Natural killer cell (primary cell): ENCODE measurements around the gene OTUD3. TPM values are rescaled to one million over a fixed set of nuclear protein-coding genes. Genes with fewer than 3 reads are reported as not detected.
"Not testable (repeated sequence)": the region's sequence is repeated elsewhere in the genome, so short reads cannot be mapped to it uniquely, and the experiment has no call there.

Source experiments
- ATAC-seq, 3 donors: fragments of 150-1000 bp in 2 of 3; fragments of 200-7000 bp in 1 of 3; cut with Tn5 transposase; 1 replicate in 1 of 3; 2 replicates in 2 of 3; pipeline ENCODE4 v1.10.0; 2021; ENCODE audit warnings: mild to moderate bottlenecking in 2 of 3, moderate library complexity in 2 of 3
- DNase-seq, 2 donors: peaks; one replicate each; pipeline versions ENCODE4 v3.0.0 to v3.0.0-alpha.2; 2013 to 2021; ENCODE audit warnings: mixed read lengths in 1 of 2
- H3K27ac ChIP-seq: one replicate; pipeline ENCODE4 v1.5.1; 2013; ENCODE audit warnings: mild to moderate bottlenecking, low read length
- H3K27me3 ChIP-seq: one replicate; pipeline ENCODE4 v1.6.1; 2013; ENCODE audit warnings: low read length; ENCODE audit not compliant: control insufficient read depth, insufficient read depth
- H3K36me3 ChIP-seq: one replicate; pipeline ENCODE4 v1.6.1; 2013; ENCODE audit warnings: low read length; ENCODE audit not compliant: control insufficient read depth, insufficient read depth
- H3K4me1 ChIP-seq: one replicate; pipeline ENCODE4 v1.6.1; 2013; ENCODE audit warnings: low read length; ENCODE audit not compliant: control insufficient read depth, insufficient read depth
- H3K4me3 ChIP-seq: one replicate; pipeline ENCODE4 v1.5.1; 2013; ENCODE audit warnings: low read length
- H3K9me3 ChIP-seq: one replicate; pipeline ENCODE4 v1.6.1; 2013; ENCODE audit warnings: low read length; ENCODE audit not compliant: control insufficient read depth, insufficient read depth
- H3K27ac Mint-ChIP-seq, 2 donors: one replicate each; pipeline ENCODE4 v1.8.0; 2022; ENCODE audit warnings: mild to moderate bottlenecking in 2 of 2, mixed read lengths in 2 of 2, moderate library complexity in 1 of 2
- H3K27me3 Mint-ChIP-seq, 2 donors: one replicate each; pipeline ENCODE4 v1.8.0; 2022; ENCODE audit warnings: low read depth in 2 of 2, mixed read lengths in 2 of 2
- H3K36me3 Mint-ChIP-seq: one replicate; pipeline ENCODE4 v1.8.0; 2022; ENCODE audit warnings: mixed read lengths
- H3K4me1 Mint-ChIP-seq, 2 donors: one replicate each; pipeline ENCODE4 v1.8.0; 2022; ENCODE audit warnings: mixed read lengths in 2 of 2
- H3K4me3 Mint-ChIP-seq: one replicate; pipeline ENCODE4 v1.8.0; 2022; ENCODE audit warnings: mild to moderate bottlenecking, moderate library complexity, mixed read lengths
- H3K9me3 Mint-ChIP-seq, 2 donors: one replicate each; pipeline ENCODE4 v1.8.0; 2022; ENCODE audit warnings: mixed read lengths in 2 of 2
- WGBS: methylation state at CpG from one replicate; pipeline ENCODE4 v1.1.7; 2013; ENCODE audit warnings: missing lambda C conversion rate; ENCODE audit not compliant: insufficient coverage; 5-methylcytosine and 5-hydroxymethylcytosine counted together
- intact Hi-C: fragments of 100-400 bp; cut with micrococcal nuclease; formaldehyde crosslinking; loops from one replicate; pipeline ENCODE4 v1.14.2; 2022
- total RNA-seq, 4 donors: library from RNA; stranded (reverse); fragments of 120-200 nt in 1 of 4; gene quantifications; one replicate each; pipeline versions ENCODE4 v1.2.3 to v1.2.4, GENCODE V29; 2013 to 2022
- TF ChIP-seq, protein P1 (sequence below): fragments of 200-600 bp; IDR thresholded peaks from one replicate; pipeline ENCODE4 v1.8.0; 2022; ENCODE audit warnings: antibody characterized with exemption

Gene OTUD3
- total RNA-seq, 3 donors from 2014 or later (not counting 1 experiment from before 2014, with no cell fraction given): 10.5 to 21.8 (median 19.0) TPM

DNA sequence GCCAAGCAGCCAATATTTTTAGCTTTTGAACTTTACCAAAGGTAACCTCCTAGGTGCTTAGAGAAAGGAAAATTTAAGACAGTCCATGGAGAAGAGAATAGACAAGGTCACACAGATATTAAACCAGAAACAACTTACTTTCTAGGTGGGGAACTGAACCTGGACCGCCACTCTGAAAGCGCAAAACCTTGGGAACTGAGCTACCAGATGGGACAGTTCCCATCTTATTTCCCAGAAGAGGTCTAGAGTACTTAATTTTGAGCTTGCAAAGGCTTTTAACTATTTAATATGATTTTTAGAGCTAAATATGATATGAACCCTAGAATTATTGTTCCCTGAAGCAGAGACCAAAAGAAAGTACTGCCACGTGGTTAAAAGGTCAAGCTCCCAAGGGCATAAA lies 32.9 kb upstream of the OTUD3 start:
- H3K4me1 ChIP-seq, H3K4me3 Mint-ChIP-seq, intact Hi-C loops, H3K4me1 Mint-ChIP-seq, H3K27me3 ChIP-seq, H3K4me3 ChIP-seq, DNase-seq, H3K27ac ChIP-seq, H3K36me3 ChIP-seq, H3K36me3 Mint-ChIP-seq, H3K9me3 Mint-ChIP-seq, H3K9me3 ChIP-seq, ATAC-seq, H3K27ac Mint-ChIP-seq: not testable (repeated sequence)
- H3K27me3 Mint-ChIP-seq: peaks cover 15 to 26% of the 10 kb centered on the region in 2 donors
- WGBS: 91% methylated on average over 3 of the region's 3 CpGs

DNA sequence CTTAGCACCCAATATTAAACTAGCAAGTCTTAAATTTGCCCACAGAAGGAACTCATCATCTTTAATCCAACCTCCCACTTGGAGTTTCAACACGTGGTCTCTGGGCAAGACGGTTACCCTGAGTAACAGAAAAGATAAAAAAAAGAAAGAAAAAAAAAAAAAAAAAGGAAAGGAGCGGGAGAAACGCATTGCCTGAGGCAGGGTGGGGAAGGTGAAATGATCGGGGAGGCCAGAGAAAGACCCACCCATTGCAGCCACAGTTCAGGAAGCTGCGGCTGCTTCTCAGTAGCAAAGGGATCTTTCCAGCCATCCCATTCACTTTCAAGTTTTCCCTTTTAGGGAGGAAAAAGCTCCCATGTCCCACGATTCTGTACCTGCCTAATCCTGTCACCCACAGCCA lies 32.0 kb upstream of the OTUD3 start:
- 60% methylated on average over 3 of the region's 7 CpGs for WGBS
- no peak overlapping the region for H3K27ac Mint-ChIP-seq
- H3K27me3 Mint-ChIP-seq: peaks cover 11 to 19% of the 10 kb centered on the region in 2 donors
- H3K4me1 Mint-ChIP-seq: no peaks in the 10 kb centered on the region
- ATAC-seq: no peak
- Histone ChIP-seq H3K27ac (no peak overlapping the region), H3K27me3 (peaks cover 2% of the 10 kb centered on the region), H3K9me3 (no peaks in the 10 kb centered on the region), H3K4me3 (no peak overlapping the region), H3K36me3 (no peaks in the 10 kb centered on the region), H3K4me1 (no peaks in the 10 kb centered on the region)
- no peak for DNase-seq
- TF ChIP-seq, protein P1, sequence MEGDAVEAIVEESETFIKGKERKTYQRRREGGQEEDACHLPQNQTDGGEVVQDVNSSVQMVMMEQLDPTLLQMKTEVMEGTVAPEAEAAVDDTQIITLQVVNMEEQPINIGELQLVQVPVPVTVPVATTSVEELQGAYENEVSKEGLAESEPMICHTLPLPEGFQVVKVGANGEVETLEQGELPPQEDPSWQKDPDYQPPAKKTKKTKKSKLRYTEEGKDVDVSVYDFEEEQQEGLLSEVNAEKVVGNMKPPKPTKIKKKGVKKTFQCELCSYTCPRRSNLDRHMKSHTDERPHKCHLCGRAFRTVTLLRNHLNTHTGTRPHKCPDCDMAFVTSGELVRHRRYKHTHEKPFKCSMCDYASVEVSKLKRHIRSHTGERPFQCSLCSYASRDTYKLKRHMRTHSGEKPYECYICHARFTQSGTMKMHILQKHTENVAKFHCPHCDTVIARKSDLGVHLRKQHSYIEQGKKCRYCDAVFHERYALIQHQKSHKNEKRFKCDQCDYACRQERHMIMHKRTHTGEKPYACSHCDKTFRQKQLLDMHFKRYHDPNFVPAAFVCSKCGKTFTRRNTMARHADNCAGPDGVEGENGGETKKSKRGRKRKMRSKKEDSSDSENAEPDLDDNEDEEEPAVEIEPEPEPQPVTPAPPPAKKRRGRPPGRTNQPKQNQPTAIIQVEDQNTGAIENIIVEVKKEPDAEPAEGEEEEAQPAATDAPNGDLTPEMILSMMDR: no peak
- no peaks in the 10 kb centered on the region for H3K36me3 Mint-ChIP-seq
- intact Hi-C loops: no loop called here
- H3K9me3 Mint-ChIP-seq: no peaks in the 10 kb centered on the region
- H3K4me3 Mint-ChIP-seq: no peak overlapping the region

DNA sequence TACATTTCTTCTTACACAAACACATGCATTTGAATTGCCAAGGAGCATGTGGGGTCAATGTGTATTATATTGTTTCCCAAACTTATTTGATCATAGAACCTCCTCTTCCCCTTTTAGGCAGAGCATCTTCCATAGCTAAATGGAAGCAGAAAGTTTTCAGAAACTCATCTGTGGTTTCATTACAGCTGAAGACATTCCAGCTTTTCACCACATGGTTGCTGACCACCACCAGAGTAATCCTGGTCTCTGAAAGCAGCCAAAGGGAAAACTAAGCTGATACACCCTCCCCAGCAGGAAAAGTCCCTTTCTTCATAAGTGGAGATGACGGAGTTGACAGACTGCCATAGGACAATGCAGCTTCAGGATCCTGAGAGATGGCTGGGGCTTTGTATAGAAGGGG lies 30.2 kb upstream of the OTUD3 start:
- no peak overlapping the region for H3K4me3 ChIP-seq
- no peaks in the 10 kb centered on the region for H3K36me3 Mint-ChIP-seq
- no peak for ATAC-seq
- H3K27me3 ChIP-seq: peaks cover 4% of the 10 kb centered on the region
- no peaks in the 10 kb centered on the region for H3K9me3 ChIP-seq
- H3K27ac ChIP-seq: no peak overlapping the region
- H3K36me3 ChIP-seq: no peaks in the 10 kb centered on the region
- WGBS: 100% methylated on average over 1 of the region's 1 CpG
- TF ChIP-seq, protein P1: no peak
- no peaks in the 10 kb centered on the region for H3K9me3 Mint-ChIP-seq
- H3K4me1 Mint-ChIP-seq: no peaks in the 10 kb centered on the region
- H3K4me1 ChIP-seq: no peaks in the 10 kb centered on the region
- H3K27ac Mint-ChIP-seq: no peak overlapping the region
- H3K4me3 Mint-ChIP-seq: no peak overlapping the region
- H3K27me3 Mint-ChIP-seq: peaks cover 3 to 6% of the 10 kb centered on the region in 2 donors
- DNase-seq: no peak
- intact Hi-C loops: no loop called here

- TF ChIP-seq, protein P1: no peak
- intact Hi-C loops: no loop called here
- H3K36me3 Mint-ChIP-seq: no peaks in the 10 kb centered on the region
- H3K36me3 ChIP-seq: no peaks in the 10 kb centered on the region
- H3K4me1 ChIP-seq: no peaks in the 10 kb centered on the region
- ATAC-seq (no peak), DNase-seq (no peak)
- H3K4me3 Mint-ChIP-seq: no peak overlapping the region
- H3K27me3 Mint-ChIP-seq: peaks cover 8 to 16% of the 10 kb centered on the region in 2 donors
- H3K27ac Mint-ChIP-seq: no peak overlapping the region
- no peaks in the 10 kb centered on the region for H3K9me3 Mint-ChIP-seq
- H3K9me3 ChIP-seq: no peaks in the 10 kb centered on the region
- peaks cover 4% of the 10 kb centered on the region for H3K27me3 ChIP-seq
- no peak overlapping the region for H3K27ac ChIP-seq
- no peak overlapping the region for H3K4me3 ChIP-seq
- H3K4me1 Mint-ChIP-seq: no peaks in the 10 kb centered on the region
These were observed 27.3 kb upstream of the OTUD3 start for GRCh38 chr1:19854866-19855265.
